Suprapubic skin (tissue), 4 donors: ENCODE data around the gene CNRIP1.

Experiments used
- POLR2A ChIP-seq, 2 donors: fragments of 450-650 bp; IDR thresholded peaks; one replicate each; pipeline ENCODE4 v1.6.1; 2017; ENCODE audit warnings: antibody characterized with exemption in 2 of 2, mild to moderate bottlenecking in 2 of 2, moderate library complexity in 2 of 2
- POLR2AphosphoS5 ChIP-seq, 3 donors: sonication (generic); formaldehyde crosslinking; IDR thresholded peaks; one replicate each; pipeline ENCODE4 v1.6.1; 2017; ENCODE audit warnings: antibody characterized with exemption in 3 of 3
- TF ChIP-seq, protein P1 (sequence below), 2 donors: fragments of 200-600 bp in 1 of 2; fragments of 450-650 bp in 1 of 2; sonication (generic) in 1 of 2; IDR thresholded peaks; one replicate each; pipeline ENCODE4 v1.5.1; 2016 to 2019; ENCODE audit warnings: antibody characterized with exemption in 2 of 2, mild to moderate bottlenecking in 1 of 2, moderate library complexity in 1 of 2

DNA sequence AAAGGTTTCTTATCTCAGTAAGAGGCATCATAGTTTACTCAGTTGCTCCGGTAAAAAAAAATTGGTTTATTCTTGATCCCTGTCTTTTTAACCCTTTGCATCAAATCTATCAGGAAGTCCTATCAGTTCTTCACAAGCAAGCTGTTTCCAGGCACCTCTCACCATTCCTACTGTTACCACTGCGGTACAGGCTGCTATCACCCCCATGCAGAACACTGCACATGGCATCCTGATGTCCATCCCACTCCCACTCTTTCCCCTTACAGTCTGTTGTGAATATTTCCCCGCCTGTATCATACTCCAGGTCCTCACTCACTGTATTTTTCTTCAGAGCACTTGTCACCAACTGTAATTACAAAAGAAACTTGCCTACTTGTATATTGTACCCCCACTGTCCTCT lies 5.3 kb upstream of the CNRIP1 start:
- TF ChIP-seq, protein P1, sequence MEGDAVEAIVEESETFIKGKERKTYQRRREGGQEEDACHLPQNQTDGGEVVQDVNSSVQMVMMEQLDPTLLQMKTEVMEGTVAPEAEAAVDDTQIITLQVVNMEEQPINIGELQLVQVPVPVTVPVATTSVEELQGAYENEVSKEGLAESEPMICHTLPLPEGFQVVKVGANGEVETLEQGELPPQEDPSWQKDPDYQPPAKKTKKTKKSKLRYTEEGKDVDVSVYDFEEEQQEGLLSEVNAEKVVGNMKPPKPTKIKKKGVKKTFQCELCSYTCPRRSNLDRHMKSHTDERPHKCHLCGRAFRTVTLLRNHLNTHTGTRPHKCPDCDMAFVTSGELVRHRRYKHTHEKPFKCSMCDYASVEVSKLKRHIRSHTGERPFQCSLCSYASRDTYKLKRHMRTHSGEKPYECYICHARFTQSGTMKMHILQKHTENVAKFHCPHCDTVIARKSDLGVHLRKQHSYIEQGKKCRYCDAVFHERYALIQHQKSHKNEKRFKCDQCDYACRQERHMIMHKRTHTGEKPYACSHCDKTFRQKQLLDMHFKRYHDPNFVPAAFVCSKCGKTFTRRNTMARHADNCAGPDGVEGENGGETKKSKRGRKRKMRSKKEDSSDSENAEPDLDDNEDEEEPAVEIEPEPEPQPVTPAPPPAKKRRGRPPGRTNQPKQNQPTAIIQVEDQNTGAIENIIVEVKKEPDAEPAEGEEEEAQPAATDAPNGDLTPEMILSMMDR (IDR thresholded peaks at IDR 0.05), result no peak
- TF ChIP-seq POLR2A (IDR thresholded peaks at IDR 0.05) (no peak), POLR2AphosphoS5 (IDR thresholded peaks at IDR 0.05) (no peak)
